Skeletal muscle tissue (tissue), 4 donors: ENCODE data around the gene SLC22A13. TPM values are rescaled to one million over a fixed set of nuclear protein-coding genes. Genes with fewer than 3 reads are reported as not detected.
A peak's percentile ranks its signal among the peaks of the same experiment; 100 is the strongest.

Source experiments
- H3K27ac ChIP-seq: one replicate; pipeline ENCODE4 v1.7.0; 2013; ENCODE audit warnings: mild to moderate bottlenecking, low read depth, low read length, inconsistent platforms
- H3K27me3 ChIP-seq, 3 donors: one replicate each; pipeline ENCODE4 v1.7.0; 2013; ENCODE audit warnings: low read length in 3 of 3; ENCODE audit not compliant: control insufficient read depth in 3 of 3, insufficient read depth in 3 of 3
- H3K36me3 ChIP-seq, 3 donors: one replicate each; pipeline ENCODE4 v1.7.0; 2013; ENCODE audit warnings: low read length in 3 of 3; ENCODE audit not compliant: control insufficient read depth in 3 of 3, insufficient read depth in 3 of 3
- H3K4me1 ChIP-seq, 3 donors: one replicate each; pipeline ENCODE4 v1.7.0; 2013; ENCODE audit warnings: low read length in 3 of 3, mild to moderate bottlenecking in 3 of 3; ENCODE audit not compliant: control insufficient read depth in 3 of 3, insufficient read depth in 3 of 3
- H3K4me3 ChIP-seq, 3 donors: one replicate each; pipeline ENCODE4 v1.7.0; 2013; ENCODE audit warnings: low read length in 3 of 3
- H3K9ac ChIP-seq, 3 donors: one replicate each; pipeline ENCODE4 v1.7.0; 2013; ENCODE audit warnings: low read length in 3 of 3, mild to moderate bottlenecking in 3 of 3, moderate library complexity in 2 of 3, low read depth in 1 of 3
- H3K9me3 ChIP-seq, 3 donors: one replicate each; pipeline ENCODE4 v1.7.0; 2013; ENCODE audit warnings: low read length in 3 of 3; ENCODE audit not compliant: control insufficient read depth in 3 of 3
- total RNA-seq: library from RNA; depleted of rRNA; stranded (reverse); fragments of >200 nt; gene quantifications from one replicate; pipeline ENCODE4 v1.2.3, GENCODE V29; 2014
- donor health status: Osteomylitis.

The SLC22A13 gene, protein sequence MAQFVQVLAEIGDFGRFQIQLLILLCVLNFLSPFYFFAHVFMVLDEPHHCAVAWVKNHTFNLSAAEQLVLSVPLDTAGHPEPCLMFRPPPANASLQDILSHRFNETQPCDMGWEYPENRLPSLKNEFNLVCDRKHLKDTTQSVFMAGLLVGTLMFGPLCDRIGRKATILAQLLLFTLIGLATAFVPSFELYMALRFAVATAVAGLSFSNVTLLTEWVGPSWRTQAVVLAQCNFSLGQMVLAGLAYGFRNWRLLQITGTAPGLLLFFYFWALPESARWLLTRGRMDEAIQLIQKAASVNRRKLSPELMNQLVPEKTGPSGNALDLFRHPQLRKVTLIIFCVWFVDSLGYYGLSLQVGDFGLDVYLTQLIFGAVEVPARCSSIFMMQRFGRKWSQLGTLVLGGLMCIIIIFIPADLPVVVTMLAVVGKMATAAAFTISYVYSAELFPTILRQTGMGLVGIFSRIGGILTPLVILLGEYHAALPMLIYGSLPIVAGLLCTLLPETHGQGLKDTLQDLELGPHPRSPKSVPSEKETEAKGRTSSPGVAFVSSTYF
- not detected for total RNA-seq

DNA sequence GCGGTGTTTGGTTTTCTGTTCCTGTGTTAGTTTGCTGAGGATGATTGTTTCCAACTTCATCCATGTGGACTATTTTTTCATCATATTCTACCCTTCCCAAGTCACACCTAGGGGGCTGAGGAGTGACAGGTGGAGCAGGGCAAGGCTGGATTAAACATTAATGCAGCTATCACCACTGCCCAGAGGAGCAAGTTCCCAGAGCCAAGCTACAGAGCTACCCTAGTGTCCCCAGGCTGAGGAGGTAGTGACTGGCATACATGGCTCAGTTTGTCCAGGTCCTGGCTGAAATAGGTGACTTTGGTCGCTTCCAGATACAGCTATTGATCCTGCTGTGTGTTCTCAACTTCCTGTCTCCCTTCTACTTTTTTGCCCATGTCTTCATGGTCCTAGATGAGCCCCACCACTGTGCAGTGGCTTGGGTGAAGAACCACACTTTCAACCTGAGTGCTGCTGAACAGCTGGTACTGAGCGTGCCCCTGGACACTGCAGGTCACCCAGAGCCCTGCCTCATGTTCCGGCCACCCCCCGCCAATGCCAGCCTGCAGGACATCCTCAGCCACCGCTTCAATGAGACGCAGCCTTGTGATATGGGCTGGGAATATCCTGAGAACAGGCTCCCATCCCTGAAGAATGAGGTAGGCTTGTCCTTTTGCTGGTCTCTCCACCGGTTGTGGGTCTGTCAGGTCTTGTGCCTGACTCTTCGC, at the start of gene SLC22A13:
Gene SLC22A13 (plus strand): TSS at position 209 of the 704 bp plus-strand sequence. CDS start 49 bp downstream, at position 258.
- no peak within 1 kb of the TSS for H3K4me3 ChIP-seq
- H3K9ac ChIP-seq = peak within 1 kb of the TSS in 1 of 3 donors; percentile 51
- peak within 1 kb of the TSS; percentile 32 for H3K27ac ChIP-seq
- no peaks in the 10 kb centered on the region for H3K36me3 ChIP-seq
- no peaks in the 10 kb centered on the region for H3K27me3 ChIP-seq
- peaks cover 17 to 29% (median 24%) of the 10 kb centered on the region in 3 donors for H3K4me1 ChIP-seq
- H3K9me3 ChIP-seq = no peaks in the 10 kb centered on the region

- Histone ChIP-seq H3K27ac (no peak overlapping the region), H3K4me3 (no peak overlapping the region), H3K36me3 (peaks cover 7 to 21% (median 13%) of the 10 kb centered on the region in 3 donors), H3K9ac (no peak overlapping the region), H3K9me3 (no peaks in the 10 kb centered on the region), H3K4me1 (no peaks in the 10 kb centered on the region), H3K27me3 (no peaks in the 10 kb centered on the region)
These were observed 45.9 kb upstream of the SLC22A13 start for GRCh38 chr3:38219609-38220197.

- H3K4me1 ChIP-seq = no peaks in the 10 kb centered on the region
- no peak overlapping the region for H3K27ac ChIP-seq
- no peaks in the 10 kb centered on the region for H3K27me3 ChIP-seq
- no peak overlapping the region for H3K9ac ChIP-seq
- no peak overlapping the region for H3K4me3 ChIP-seq
- peaks cover 7 to 24% (median 14%) of the 10 kb centered on the region in 3 donors for H3K36me3 ChIP-seq
- no peaks in the 10 kb centered on the region for H3K9me3 ChIP-seq
These were observed 44.6 kb upstream of the SLC22A13 start for GRCh38 chr3:38221005-38221404.

GRCh38 chr3:38222032-38222634, 43.5 kb upstream of the SLC22A13 start:
- Histone ChIP-seq H3K27ac (no peak overlapping the region), H3K9me3 (no peaks in the 10 kb centered on the region), H3K36me3 (peaks cover 9 to 23% (median 19%) of the 10 kb centered on the region in 3 donors), H3K4me3 (no peak overlapping the region), H3K9ac (no peak overlapping the region), H3K27me3 (no peaks in the 10 kb centered on the region), H3K4me1 (no peaks in the 10 kb centered on the region)

DNA sequence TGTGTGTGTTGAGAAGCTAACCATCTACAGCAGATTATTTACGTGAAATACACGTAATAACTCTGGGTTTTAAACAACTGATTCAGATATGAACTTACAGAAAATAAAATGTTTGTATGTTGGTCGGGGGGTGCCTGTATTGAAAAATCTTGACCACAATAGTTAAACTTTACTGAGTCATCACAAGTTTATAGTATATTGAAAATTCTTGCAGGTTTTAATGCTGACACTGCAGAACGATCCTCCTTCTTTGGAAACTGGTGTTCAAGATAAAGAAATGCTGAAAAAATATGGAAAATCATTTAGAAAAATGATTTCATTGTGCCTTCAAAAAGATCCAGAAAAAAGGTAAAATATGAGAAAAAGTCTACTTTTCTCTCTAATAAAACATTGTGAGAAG, 41.3 kb upstream of the SLC22A13 start:
- Histone ChIP-seq H3K36me3 (peaks cover 12 to 30% (median 22%) of the 10 kb centered on the region in 3 donors), H3K9me3 (no peaks in the 10 kb centered on the region)

DNA sequence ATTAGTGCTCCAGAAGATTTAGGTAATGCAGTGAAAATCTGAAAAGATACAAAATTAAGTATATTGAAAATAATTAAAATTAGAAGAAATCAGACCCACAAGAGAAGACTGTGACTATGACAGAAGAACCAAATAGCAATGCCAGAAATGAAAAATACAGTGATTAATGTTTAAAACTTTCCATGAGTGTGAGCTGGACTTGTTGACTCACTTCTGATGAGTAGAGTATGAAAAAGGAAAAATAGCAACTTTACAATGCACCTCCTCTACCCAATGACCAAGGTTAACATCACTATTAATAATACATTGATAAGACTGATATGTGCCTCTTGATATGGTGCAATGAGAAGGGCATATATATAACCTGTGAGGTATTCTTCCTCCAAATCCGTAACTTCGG, 39.3 kb upstream of the SLC22A13 start:
- Histone ChIP-seq H3K27me3 (no peaks in the 10 kb centered on the region), H3K4me1 (no peaks in the 10 kb centered on the region), H3K36me3 (peaks cover 12 to 40% (median 22%) of the 10 kb centered on the region in 3 donors), H3K9ac (no peak overlapping the region), H3K4me3 (no peak overlapping the region), H3K9me3 (no peaks in the 10 kb centered on the region), H3K27ac (no peak overlapping the region)

More for the DNA sequence above, 41.3 kb upstream of the SLC22A13 start:
- Histone ChIP-seq H3K27me3 (no peaks in the 10 kb centered on the region), H3K27ac (no peak overlapping the region), H3K4me3 (no peak overlapping the region), H3K9ac (no peak overlapping the region), H3K4me1 (no peaks in the 10 kb centered on the region)

DNA sequence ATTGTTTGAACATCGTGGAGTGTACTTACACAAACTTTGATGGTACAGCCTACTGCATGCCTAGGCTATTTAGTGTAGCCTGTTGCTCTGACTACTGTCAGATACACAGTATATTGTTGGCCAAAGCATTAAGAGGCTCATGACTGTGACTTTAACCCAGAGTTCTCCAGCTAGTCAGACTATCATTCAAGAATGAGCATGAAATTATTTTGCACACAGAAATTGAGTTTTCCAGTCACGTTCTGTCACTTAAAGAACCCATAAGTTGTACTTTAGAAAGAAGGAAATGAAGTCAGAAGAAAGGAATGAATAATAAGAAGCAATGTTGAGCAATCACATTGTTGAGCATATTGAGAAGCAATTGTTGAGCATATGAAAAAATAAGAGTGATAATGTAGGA, 37.6 kb upstream of the SLC22A13 start:
- H3K36me3 ChIP-seq = peaks cover 10 to 35% (median 16%) of the 10 kb centered on the region in 3 donors
- H3K27me3 ChIP-seq = no peaks in the 10 kb centered on the region
- no peak overlapping the region for H3K4me3 ChIP-seq
- no peaks in the 10 kb centered on the region for H3K9me3 ChIP-seq
- H3K9ac ChIP-seq = no peak overlapping the region
- H3K27ac ChIP-seq = no peak overlapping the region
- no peaks in the 10 kb centered on the region for H3K4me1 ChIP-seq

GRCh38 chr3:38229036-38229435, 36.6 kb upstream of the SLC22A13 start:
- peaks cover 9 to 30% (median 14%) of the 10 kb centered on the region in 3 donors for H3K36me3 ChIP-seq

DNA sequence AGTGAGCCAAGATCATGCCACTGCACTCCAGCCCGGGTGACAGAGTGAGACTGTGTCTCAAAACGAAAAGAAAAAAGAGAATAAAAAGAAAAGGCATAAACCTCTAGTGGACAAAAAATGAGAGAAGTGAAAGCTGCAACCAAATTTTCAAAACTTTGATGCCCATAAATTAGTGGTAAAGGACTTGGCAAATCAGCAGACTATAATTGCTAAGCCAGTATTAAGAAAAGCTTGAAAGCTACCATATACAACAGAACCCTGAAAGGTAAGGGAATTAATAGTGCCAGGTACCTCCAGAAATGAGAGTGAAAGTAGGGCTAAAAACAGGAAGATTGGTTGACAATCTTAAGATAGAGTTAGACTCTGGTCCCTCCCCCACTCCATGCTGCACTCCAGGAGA, 32.9 kb upstream of the SLC22A13 start:
- Histone ChIP-seq H3K9me3 (peaks cover 0 to 2% (median 0%) of the 10 kb centered on the region in 3 donors), H3K4me1 (no peaks in the 10 kb centered on the region), H3K4me3 (no peak overlapping the region), H3K27me3 (no peaks in the 10 kb centered on the region), H3K36me3 (peaks cover 7 to 36% (median 22%) of the 10 kb centered on the region in 3 donors), H3K9ac (no peak overlapping the region), H3K27ac (no peak overlapping the region)

More at GRCh38 chr3:38229036-38229435, 36.6 kb upstream of the SLC22A13 start:
- H3K4me3 ChIP-seq = no peak overlapping the region
- H3K9me3 ChIP-seq = no peaks in the 10 kb centered on the region
- no peaks in the 10 kb centered on the region for H3K27me3 ChIP-seq
- no peak overlapping the region for H3K27ac ChIP-seq
- H3K9ac ChIP-seq = no peak overlapping the region
- H3K4me1 ChIP-seq = no peaks in the 10 kb centered on the region
